Measurements from ENCODE around the gene DGKI.

- no peak for TF ChIP-seq CTCF (IDR thresholded peaks at IDR 0.05; ENCODE audit: low read depth, low read length, missing input control)
- TF ChIP-seq YY1 (IDR thresholded peaks at IDR 0.05) = no peak
- TF ChIP-seq SP1 (IDR thresholded peaks at IDR 0.05) = no peak
- no peak for TF ChIP-seq NR2F2 (IDR thresholded peaks at IDR 0.05)
- no peak for TF ChIP-seq HNF4A (conservative IDR thresholded peaks at IDR 0.05)
- no peak for TF ChIP-seq MAX (IDR thresholded peaks at IDR 0.05)
- TF ChIP-seq JUND (IDR thresholded peaks at IDR 0.05) = no peak
- no peak for TF ChIP-seq TAF1 (conservative IDR thresholded peaks at IDR 0.05)
- TF ChIP-seq ZBTB33 (IDR thresholded peaks at IDR 0.05) = no peak
- TF ChIP-seq RAD21 (IDR thresholded peaks at IDR 0.05) = no peak
- TF ChIP-seq REST (IDR thresholded peaks at IDR 0.05) = no peak
- TF ChIP-seq GABPA (IDR thresholded peaks at IDR 0.05 in 1 of 2, conservative IDR thresholded peaks at IDR 0.05 in 1 of 2) = no peak
Measured at GRCh38 chr7:137538361-137538762, 308.4 kb downstream of the DGKI start.
